ENCODE results near the gene TCF4.

TCF4 gene

GRCh38 chr18:55375930-55376329 lies 212.1 kb downstream of the TCF4 start:
- Histone ChIP-seq H3K4me1 (ENCODE audit: insufficient read depth, low read length) (no peaks in the 10 kb centered on the region), H3K9me3 (ENCODE audit: control insufficient read depth, insufficient read depth, low read length) (peaks cover 3% of the 10 kb centered on the region; the same call in 1 of the 2 replicates), H3K36me3 (ENCODE audit: insufficient read depth, low read length) (no peaks in the 10 kb centered on the region), H3K9ac (ENCODE audit: low read depth, low read length) (no peak overlapping the region)

- Histone ChIP-seq H3K9ac (ENCODE audit: low read depth, low read length) (no peak overlapping the region), H3K36me3 (ENCODE audit: insufficient read depth, low read length) (no peaks in the 10 kb centered on the region), H3K4me1 (ENCODE audit: insufficient read depth, low read length) (no peaks in the 10 kb centered on the region), H3K9me3 (ENCODE audit: control insufficient read depth, insufficient read depth, low read length) (peaks cover 3% of the 10 kb centered on the region; the same call in 1 of the 2 replicates)
These were observed 213.3 kb downstream of the TCF4 start for GRCh38 chr18:55374741-55375140.

DNA sequence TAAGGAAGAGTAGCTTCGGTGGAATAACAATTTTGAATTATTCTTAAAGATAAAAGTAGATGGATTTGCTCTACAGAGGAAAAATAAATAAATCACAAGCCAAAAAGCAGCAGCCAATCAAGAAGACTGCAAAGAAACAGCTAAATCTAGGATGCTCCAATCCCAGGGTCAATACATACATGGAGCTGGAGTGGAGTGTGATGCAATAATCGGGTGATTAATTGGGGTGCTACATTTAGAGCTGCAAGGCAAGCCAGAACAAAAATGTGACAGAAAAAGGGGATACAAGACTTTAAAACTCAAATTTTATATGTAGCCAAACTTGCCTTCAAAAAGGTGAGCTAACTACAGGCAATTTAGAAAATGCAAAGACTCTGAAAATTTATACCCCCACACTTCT lies 215.8 kb downstream of the TCF4 start:
- no peaks in the 10 kb centered on the region; the same call in 1 of the 2 replicates for H3K36me3 ChIP-seq (ENCODE audit: insufficient read depth, low read length)
- no peak overlapping the region for H3K9ac ChIP-seq (ENCODE audit: low read depth, low read length)
- no peaks in the 10 kb centered on the region for H3K4me1 ChIP-seq (ENCODE audit: insufficient read depth, low read length)

GRCh38 chr18:55370936-55371335 lies 217.1 kb downstream of the TCF4 start:
- no peaks in the 10 kb centered on the region for H3K4me1 ChIP-seq (ENCODE audit: insufficient read depth, low read length)
- peaks cover 3% of the 10 kb centered on the region; the same call in 1 of the 2 replicates for H3K9me3 ChIP-seq (ENCODE audit: control insufficient read depth, insufficient read depth, low read length)
- no peaks in the 10 kb centered on the region; the same call in 1 of the 2 replicates for H3K36me3 ChIP-seq (ENCODE audit: insufficient read depth, low read length)
- no peak overlapping the region for H3K9ac ChIP-seq (ENCODE audit: low read depth, low read length)

More for the DNA sequence above, 215.8 kb downstream of the TCF4 start:
- H3K9me3 ChIP-seq (ENCODE audit: control insufficient read depth, insufficient read depth, low read length), result peaks cover 3% of the 10 kb centered on the region; the same call in 1 of the 2 replicates

- Histone ChIP-seq H3K9me3 (ENCODE audit: control insufficient read depth, insufficient read depth, low read length) (no peaks in the 10 kb centered on the region), H3K4me1 (ENCODE audit: insufficient read depth, low read length) (no peaks in the 10 kb centered on the region), H3K36me3 (ENCODE audit: insufficient read depth, low read length) (no peaks in the 10 kb centered on the region; the same call in 1 of the 2 replicates), H3K9ac (ENCODE audit: low read depth, low read length) (no peak overlapping the region)
These were observed 218.6 kb downstream of the TCF4 start for GRCh38 chr18:55369346-55369745.

DNA sequence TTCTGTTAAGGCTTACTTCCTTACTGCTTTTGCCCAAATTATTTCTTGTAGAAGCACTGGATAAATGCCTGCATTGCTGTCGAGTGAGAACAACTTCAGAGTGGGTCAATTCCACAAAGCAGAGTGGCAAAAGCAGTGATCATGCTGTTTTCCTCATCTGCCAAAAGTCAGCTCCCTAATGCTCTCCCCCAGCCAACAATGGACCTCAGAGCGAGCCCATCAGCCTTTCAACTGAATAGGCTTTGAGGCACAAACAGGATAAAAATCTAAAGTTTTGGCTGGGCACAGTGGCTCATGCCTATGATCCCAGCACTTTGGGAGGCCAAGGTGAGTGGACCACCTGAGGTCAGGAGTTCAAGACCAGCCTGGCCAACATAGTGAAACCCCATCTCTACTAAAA lies 222.7 kb downstream of the TCF4 start:
- H3K9ac ChIP-seq (ENCODE audit: low read depth, low read length), result no peak overlapping the region
- no peaks in the 10 kb centered on the region; the same call in 1 of the 2 replicates for H3K36me3 ChIP-seq (ENCODE audit: insufficient read depth, low read length)
- no peaks in the 10 kb centered on the region for H3K9me3 ChIP-seq (ENCODE audit: control insufficient read depth, insufficient read depth, low read length)
- H3K4me1 ChIP-seq (ENCODE audit: insufficient read depth, low read length), result no peaks in the 10 kb centered on the region

DNA sequence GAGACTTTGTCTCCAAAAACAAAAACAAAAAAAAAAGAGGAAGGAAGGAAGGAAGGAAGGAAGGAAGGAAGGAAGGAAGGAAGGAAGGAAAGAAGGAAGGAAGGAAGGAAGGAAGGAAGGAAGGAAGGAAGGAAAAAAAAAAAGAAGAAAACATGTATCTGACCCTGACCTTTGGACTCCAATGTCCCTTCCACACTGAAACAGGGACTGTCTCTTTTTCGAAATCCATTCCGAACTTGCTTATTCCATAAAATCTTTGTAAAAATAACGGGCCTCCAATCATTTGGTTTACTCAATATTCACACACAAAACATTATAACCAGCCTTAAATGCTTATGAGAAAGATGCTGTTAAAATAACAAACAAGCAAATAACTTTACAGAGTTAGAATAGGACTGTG lies 225.7 kb downstream of the TCF4 start:
- Histone ChIP-seq H3K36me3 (ENCODE audit: insufficient read depth, low read length) (no peaks in the 10 kb centered on the region; the same call in 1 of the 2 replicates), H3K4me1 (ENCODE audit: insufficient read depth, low read length) (no peaks in the 10 kb centered on the region), H3K9me3 (ENCODE audit: control insufficient read depth, insufficient read depth, low read length) (no peaks in the 10 kb centered on the region), H3K9ac (ENCODE audit: low read depth, low read length) (no peak overlapping the region)

DNA sequence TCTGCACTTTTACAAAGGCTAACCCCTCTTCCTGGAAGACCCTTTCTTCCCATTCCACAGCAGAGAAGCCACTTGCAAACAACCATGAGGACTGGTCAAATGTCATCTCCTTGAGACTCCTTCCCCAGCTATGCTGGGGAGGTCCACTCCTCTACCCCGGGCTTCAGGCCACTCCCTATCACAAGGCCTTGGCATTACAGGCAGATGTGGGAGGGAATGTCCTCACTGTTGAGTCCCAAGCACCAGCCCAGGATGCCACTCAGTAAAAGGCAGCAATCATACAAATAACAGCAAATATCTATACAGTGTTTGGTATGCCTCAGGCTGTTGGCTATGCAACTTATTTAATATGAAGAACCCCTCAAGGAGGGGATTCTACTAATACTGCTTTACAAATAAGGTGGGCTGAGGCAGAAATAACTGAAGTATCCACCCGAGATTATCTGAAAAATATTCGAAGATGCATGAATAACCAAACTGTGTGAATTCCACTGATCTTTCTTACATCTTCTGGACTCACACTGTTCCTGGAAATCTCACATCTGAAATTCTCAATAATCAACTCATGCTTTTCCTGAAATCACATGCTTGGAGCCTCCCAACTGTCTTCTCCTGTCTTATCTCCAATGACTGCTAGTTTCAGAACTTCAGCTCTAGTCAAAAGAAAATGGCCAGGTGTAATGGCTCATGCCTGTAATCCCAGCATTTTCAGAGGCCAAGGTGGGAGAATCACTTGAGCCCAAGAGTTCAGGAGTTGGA lies 226.3 kb downstream of the TCF4 start:
- no peak overlapping the region for H3K9ac ChIP-seq (ENCODE audit: low read depth, low read length)
- H3K9me3 ChIP-seq (ENCODE audit: control insufficient read depth, insufficient read depth, low read length), result no peaks in the 10 kb centered on the region
- H3K4me1 ChIP-seq (ENCODE audit: insufficient read depth, low read length), result no peaks in the 10 kb centered on the region
- H3K36me3 ChIP-seq (ENCODE audit: insufficient read depth, low read length), result no peaks in the 10 kb centered on the region

- no peaks in the 10 kb centered on the region for H3K4me1 ChIP-seq (ENCODE audit: insufficient read depth, low read length)
- no peaks in the 10 kb centered on the region for H3K9me3 ChIP-seq (ENCODE audit: control insufficient read depth, insufficient read depth, low read length)
- H3K9ac ChIP-seq (ENCODE audit: low read depth, low read length), result no peak overlapping the region
- no peaks in the 10 kb centered on the region for H3K36me3 ChIP-seq (ENCODE audit: insufficient read depth, low read length)
These were observed 227.9 kb downstream of the TCF4 start for GRCh38 chr18:55360061-55360460.

GRCh38 chr18:55356815-55357214 lies 231.2 kb downstream of the TCF4 start:
- no peaks in the 10 kb centered on the region for H3K9me3 ChIP-seq (ENCODE audit: control insufficient read depth, insufficient read depth, low read length)
- peaks cover 16% of the 10 kb centered on the region for H3K4me1 ChIP-seq (ENCODE audit: insufficient read depth, low read length)
- no peak overlapping the region for H3K9ac ChIP-seq (ENCODE audit: low read depth, low read length)
- H3K36me3 ChIP-seq (ENCODE audit: insufficient read depth, low read length), result no peaks in the 10 kb centered on the region

- Histone ChIP-seq H3K4me1 (ENCODE audit: insufficient read depth, low read length) (peaks cover 30% of the 10 kb centered on the region), H3K9me3 (ENCODE audit: control insufficient read depth, insufficient read depth, low read length) (no peaks in the 10 kb centered on the region), H3K9ac (ENCODE audit: low read depth, low read length) (no peak overlapping the region), H3K36me3 (ENCODE audit: insufficient read depth, low read length) (no peaks in the 10 kb centered on the region)
These were observed 232.8 kb downstream of the TCF4 start for GRCh38 chr18:55355223-55355622.

- peaks cover 32% of the 10 kb centered on the region for H3K4me1 ChIP-seq (ENCODE audit: insufficient read depth, low read length)
- H3K36me3 ChIP-seq (ENCODE audit: insufficient read depth, low read length), result no peaks in the 10 kb centered on the region
- no peaks in the 10 kb centered on the region for H3K9me3 ChIP-seq (ENCODE audit: control insufficient read depth, insufficient read depth, low read length)
- H3K9ac ChIP-seq (ENCODE audit: low read depth, low read length), result no peak overlapping the region
These were observed 233.2 kb downstream of the TCF4 start for GRCh38 chr18:55354795-55355194.

DNA sequence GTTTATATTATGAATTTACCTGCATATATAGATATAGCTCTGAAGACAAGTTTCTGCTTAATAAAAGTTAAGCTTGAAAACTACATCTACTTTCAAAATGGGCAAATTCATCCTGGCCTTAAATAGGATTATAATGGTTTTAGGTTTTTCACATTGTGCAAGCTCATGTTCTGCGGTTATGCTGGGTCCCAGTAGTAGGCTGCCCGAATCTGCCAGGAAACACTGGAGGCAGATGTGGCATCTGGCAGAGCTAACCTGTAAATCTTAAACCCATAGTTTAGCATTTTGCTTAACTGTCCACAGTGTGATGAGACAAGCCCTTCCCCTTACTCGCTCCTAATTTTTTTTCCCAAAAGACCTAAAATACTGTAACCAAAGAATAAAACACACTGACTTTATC lies 234.2 kb downstream of the TCF4 start:
- Histone ChIP-seq H3K36me3 (ENCODE audit: insufficient read depth, low read length) (no peaks in the 10 kb centered on the region), H3K9ac (ENCODE audit: low read depth, low read length) (no peak overlapping the region), H3K4me1 (ENCODE audit: insufficient read depth, low read length) (peaks cover 32% of the 10 kb centered on the region), H3K9me3 (ENCODE audit: control insufficient read depth, insufficient read depth, low read length) (no peaks in the 10 kb centered on the region)

- H3K4me1 ChIP-seq (ENCODE audit: insufficient read depth, low read length), result peaks cover 32% of the 10 kb centered on the region
- no peak overlapping the region for H3K9ac ChIP-seq (ENCODE audit: low read depth, low read length)
- H3K9me3 ChIP-seq (ENCODE audit: control insufficient read depth, insufficient read depth, low read length), result no peaks in the 10 kb centered on the region
- H3K36me3 ChIP-seq (ENCODE audit: insufficient read depth, low read length), result no peaks in the 10 kb centered on the region
These were observed 234.6 kb downstream of the TCF4 start for GRCh38 chr18:55353391-55353790.

DNA sequence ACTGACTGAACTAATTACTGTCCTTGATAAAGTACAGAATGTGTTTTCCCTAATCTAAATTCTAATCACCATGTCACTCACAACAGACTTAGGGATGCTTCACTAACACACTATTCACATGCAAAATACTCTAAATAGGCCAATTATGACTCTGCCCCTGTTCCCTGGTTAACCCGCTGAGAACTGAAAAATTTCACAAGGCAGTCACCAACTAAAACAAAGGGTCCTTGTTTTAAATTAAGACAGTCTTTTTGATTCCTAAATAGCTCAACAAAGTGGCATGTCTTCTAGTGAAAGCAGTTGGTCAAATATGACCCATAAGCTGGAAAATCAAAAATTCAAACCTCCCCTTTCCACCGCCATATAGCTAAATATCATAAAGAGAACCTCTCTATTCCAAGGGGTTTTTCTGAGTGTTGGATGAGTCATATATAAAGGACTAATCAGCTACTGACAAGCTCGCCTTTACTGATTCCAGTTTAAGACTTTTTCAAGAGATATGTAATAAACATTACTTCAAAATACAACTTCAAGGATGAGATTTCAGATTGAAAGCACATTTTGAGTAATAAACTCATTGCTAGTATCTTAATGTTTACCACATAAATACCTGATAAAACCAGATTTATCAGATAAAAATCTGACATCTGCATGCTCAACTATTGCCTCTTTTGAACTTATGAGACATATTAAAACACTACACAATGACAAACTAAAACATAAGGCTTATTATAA lies 235.8 kb downstream of the TCF4 start:
- Histone ChIP-seq H3K9ac (ENCODE audit: low read depth, low read length) (no peak overlapping the region), H3K36me3 (ENCODE audit: insufficient read depth, low read length) (no peaks in the 10 kb centered on the region), H3K9me3 (ENCODE audit: control insufficient read depth, insufficient read depth, low read length) (no peaks in the 10 kb centered on the region), H3K4me1 (ENCODE audit: insufficient read depth, low read length) (peaks cover 36% of the 10 kb centered on the region)
